SK-N-SH (cell line): Measurements from ENCODE around the gene PROSER3. TPM values are rescaled to one million over a fixed set of nuclear protein-coding genes. Genes with fewer than 3 reads are reported as not detected.

Experiments used
- CTCF ChIA-PET: fragments of 300-600, 350-600 bp; formaldehyde crosslinking; extraction: SDS; loops from one replicate; lab custom pipeline; 2021; lab: Yijun Ruan, JAX
- POLR2A ChIA-PET: fragments of 350-600 bp; sonication (Branson Sonifier 250); formaldehyde crosslinking; extraction: SDS; loops from one replicate; lab custom pipeline; 2020; ENCODE audit warnings: antibody characterized with exemption, inconsistent platforms; lab: Yijun Ruan, JAX
- DNase-seq: peaks from one replicate; pipeline ENCODE4 v3.0.0; 2012
- H2AFZ ChIP-seq: fragments of 200-600 bp; sonication (generic); 2 replicates; pipeline ENCODE4 v1.8.1; 2016; ENCODE audit warnings: antibody characterized with exemption, mild to moderate bottlenecking, low read depth
- H3F3A ChIP-seq: fragments of 200-600 bp; sonication (generic); replicated peaks from 2 replicates; pipeline ENCODE3; 2016; ENCODE audit warnings: antibody characterized with exemption, mild to moderate bottlenecking; ENCODE audit not compliant: insufficient read depth
- H3K27ac ChIP-seq, 2 experiments: fragments of 200-500 bp in 1 of 2; fragments of 200-600 bp in 1 of 2; sonication (Bioruptor generic) in 1 of 2; sonication (generic), shearing (Covaris generic) in 1 of 2; 2 replicates each; pipeline versions ENCODE4 v1.5.1 to v1.6.1; 2014 to 2016; ENCODE audit warnings: low read depth in 2 of 2, inconsistent platforms in 1 of 2, low read length in 1 of 2, mild to moderate bottlenecking in 1 of 2, mixed read lengths in 1 of 2
- H3K27me3 ChIP-seq: fragments of 200-600 bp; sonication (generic), shearing (Covaris generic); 2 replicates; pipeline ENCODE4 v1.6.1; 2016; ENCODE audit warnings: mixed run types; ENCODE audit not compliant: insufficient read depth
- H3K36me3 ChIP-seq, 2 experiments: fragments of 200-500 bp in 1 of 2; fragments of 200-600 bp in 1 of 2; sonication (Bioruptor generic) in 1 of 2; sonication (generic) in 1 of 2; replicated peaks in 1 of 2; 2 replicates each; pipeline versions ENCODE3 to v1.5.1; 2014 to 2016; ENCODE audit warnings: low read length in 1 of 2, mild to moderate bottlenecking in 1 of 2; ENCODE audit not compliant: insufficient read depth in 2 of 2, control insufficient read depth in 1 of 2
- H3K4me1 ChIP-seq, 2 experiments: fragments of 200-500 bp in 1 of 2; fragments of 200-600 bp in 1 of 2; sonication (Bioruptor generic) in 1 of 2; sonication (generic), shearing (Covaris generic) in 1 of 2; 2 replicates each; pipeline versions ENCODE4 v1.5.1 to v1.6.1; 2014 to 2016; ENCODE audit warnings: low read depth in 1 of 2, low read length in 1 of 2, mixed run types in 1 of 2; ENCODE audit not compliant: insufficient read depth in 2 of 2, control insufficient read depth in 1 of 2
- H3K4me2 ChIP-seq: fragments of 200-600 bp; sonication (generic), shearing (Covaris generic); 2 replicates; pipeline ENCODE4 v1.6.1; 2017; ENCODE audit warnings: mixed run types
- H3K4me3 ChIP-seq, 2 experiments: fragments of 200-500 bp in 1 of 2; fragments of 200-600 bp in 1 of 2; sonication (Bioruptor generic) in 1 of 2; sonication (generic), shearing (Covaris generic) in 1 of 2; 2 replicates each; pipeline versions ENCODE4 v1.5.1 to v1.8.1; 2014 to 2016; ENCODE audit warnings: low read depth in 2 of 2, inconsistent platforms in 1 of 2, low read length in 1 of 2, mild to moderate bottlenecking in 1 of 2, mixed read lengths in 1 of 2, moderate library complexity in 1 of 2
- H3K79me2 ChIP-seq: fragments of 200-600 bp; sonication (generic); 2 replicates; pipeline ENCODE4 v1.8.1; 2017; ENCODE audit warnings: mild to moderate bottlenecking; ENCODE audit not compliant: insufficient read depth
- H3K9ac ChIP-seq: fragments of 200-600 bp; sonication (generic); 2 replicates; pipeline ENCODE4 v1.6.1; 2017; ENCODE audit warnings: mixed run types
- H3K9me2 ChIP-seq: fragments of 200-600 bp; sonication (generic); 2 replicates; pipeline ENCODE4 v1.6.1; 2017; ENCODE audit warnings: mixed run types
- H3K9me3 ChIP-seq: fragments of 200-600 bp; sonication (generic); 2 replicates; pipeline ENCODE4 v1.6.1; 2017; ENCODE audit warnings: mixed run types, mild to moderate bottlenecking, moderate library complexity
- H4K20me1 ChIP-seq: fragments of 200-600 bp; sonication (generic); 2 replicates; pipeline ENCODE4 v1.6.1; 2017; ENCODE audit warnings: mild to moderate bottlenecking, mixed run types; ENCODE audit not compliant: insufficient read depth
- CHD2 ChIP-seq: fragments of 150-350 bp; IDR thresholded peaks from 2 replicates; pipeline ENCODE4 v1.6.1; 2018; ENCODE audit warnings: low read length; ENCODE audit not compliant: partially characterized antibody
- EZH2phosphoT487 ChIP-seq: fragments of 200-600 bp; sonication (generic); IDR thresholded peaks from 2 replicates; pipeline ENCODE4 v1.6.1; 2017; ENCODE audit warnings: low read depth, mixed run types, mild to moderate bottlenecking, antibody characterized with exemption, moderate library complexity, borderline replicate concordance
- FOSL2 ChIP-seq: IDR thresholded peaks from 2 replicates; pipeline ENCODE4 v1.4.0; 2012; ENCODE audit warnings: low read depth, mild to moderate bottlenecking, moderate library complexity, borderline replicate concordance
- FOXJ3 ChIP-seq: sonication (generic); formaldehyde crosslinking; IDR thresholded peaks from 2 replicates; pipeline ENCODE4 v1.5.1; 2020; ENCODE audit warnings: mild to moderate bottlenecking, missing genetic modification reagents
- GABPA ChIP-seq: IDR thresholded peaks from 2 replicates; pipeline ENCODE4 v1.4.0; 2012; ENCODE audit warnings: low read depth, mild to moderate bottlenecking
- MXI1 ChIP-seq: IDR thresholded peaks from 2 replicates; pipeline ENCODE4 v1.6.1; 2012; ENCODE audit warnings: mild to moderate bottlenecking, low read depth, low read length, improper control_type of control experiment
- NFIC ChIP-seq: IDR thresholded peaks from 2 replicates; pipeline ENCODE4 v1.4.0; 2012; ENCODE audit warnings: borderline replicate concordance
- POLR2AphosphoS5 ChIP-seq: IDR thresholded peaks from 2 replicates; pipeline ENCODE4 v1.6.1; 2012; ENCODE audit warnings: low read depth, low read length
- RCOR1 ChIP-seq: fragments of 150-350 bp; IDR thresholded peaks from 2 replicates; pipeline ENCODE4 v1.6.1; 2017; ENCODE audit warnings: antibody characterized with exemption, low read length
- RFX5 ChIP-seq: IDR thresholded peaks from 2 replicates; pipeline ENCODE4 v1.6.1; 2012; ENCODE audit warnings: mild to moderate bottlenecking, improper control_type of control experiment, low read length
- TAF1 ChIP-seq: IDR thresholded peaks from 2 replicates; pipeline ENCODE4 v1.6.1; 2012; ENCODE audit warnings: low read depth, mild to moderate bottlenecking, low read length, moderate library complexity, borderline replicate concordance
- TCF12 ChIP-seq: IDR thresholded peaks from 2 replicates; pipeline ENCODE4 v1.4.0; 2012
- WGBS: methylation state at CpG from one replicate; pipeline ENCODE4 v1.1.6; 2017; ENCODE audit warnings: low lambda C conversion rate; 5-methylcytosine and 5-hydroxymethylcytosine counted together
- polyA plus RNA-seq, 3 experiments: library from polyadenylated mRNA; depleted of rRNA; stranded (reverse); fragments of >200 nt; gene quantifications; 2 replicates each; pipeline ENCODE4 v1.2.3, GENCODE V29; 2012
- TF ChIP-seq, protein P1 (sequence below): fragments of 200-600 bp; sonication (generic); IDR thresholded peaks from 2 replicates; pipeline ENCODE4 v1.6.1; 2017; ENCODE audit warnings: antibody characterized with exemption, mild to moderate bottlenecking, moderate library complexity
- TF ChIP-seq, protein P2 (sequence below): fragments of 150-350 bp; IDR thresholded peaks from 2 replicates; pipeline ENCODE4 v1.6.1; 2016; ENCODE audit warnings: mild to moderate bottlenecking, low read depth, low read length
- TF ChIP-seq, protein P3 (sequence below): IDR thresholded peaks from 2 replicates; pipeline ENCODE4; 2012
- TF ChIP-seq, protein P4 (sequence below): IDR thresholded peaks from 2 replicates; pipeline ENCODE4 v1.4.0; 2012; ENCODE audit warnings: low read depth, borderline replicate concordance
- TF ChIP-seq, protein P5 (sequence below): IDR thresholded peaks from 2 replicates; pipeline ENCODE4 v1.4.0; 2012; ENCODE audit warnings: low read depth, borderline replicate concordance

The PROSER3 gene
- polyA plus RNA-seq, 1 of the 3 experiments (the other 2 are of a cell fraction) = 12.5 TPM

DNA sequence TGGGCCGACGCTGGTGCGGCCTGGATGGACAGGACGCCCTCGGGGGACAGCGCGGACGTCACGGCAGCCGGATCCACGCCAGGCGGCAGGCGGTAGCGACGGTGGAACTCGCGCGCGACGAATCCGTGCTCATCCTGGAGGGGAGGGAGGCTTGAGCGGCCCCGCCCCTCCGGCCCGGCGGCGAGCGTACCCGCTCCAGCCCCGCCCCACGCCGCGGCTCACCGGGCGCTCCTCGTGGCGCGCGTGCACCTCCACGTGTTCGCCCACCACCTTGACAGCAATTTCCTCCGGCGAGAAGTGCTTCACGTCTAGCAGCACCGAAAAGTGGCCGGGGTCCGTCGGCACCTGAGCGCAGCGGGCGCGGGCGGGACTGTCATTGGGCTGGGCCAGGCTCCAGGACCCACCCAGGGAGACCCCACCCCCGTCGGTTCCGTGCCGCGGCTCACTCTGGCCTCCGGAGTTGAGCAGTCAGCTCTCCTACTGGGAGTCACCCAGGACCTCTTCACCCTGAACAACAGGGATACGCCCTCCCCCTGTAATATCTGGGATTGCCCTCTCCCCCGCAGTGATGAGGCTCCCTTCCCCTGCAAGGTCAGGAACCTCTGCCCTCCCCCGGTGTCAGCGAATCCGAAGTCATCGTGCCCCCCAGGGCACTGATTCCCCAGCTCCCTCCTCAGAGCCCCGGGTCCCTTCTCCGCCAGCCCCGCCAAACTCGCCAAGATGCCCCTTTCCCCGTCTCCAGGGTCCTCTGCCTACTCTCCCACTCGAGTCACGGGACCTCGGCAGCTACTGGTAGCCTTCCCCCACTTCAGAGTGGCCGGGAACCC is 2.2 kb upstream of the PROSER3 start:
- ChIA-PET CTCF (interaction anchor here (0.9 kb wide), 1 partner anchor 64 kb away, joined by 4 read pairs; no protein-coding TSS in a partner anchor), POLR2A (no interaction called here)
- Histone ChIP-seq H4K20me1 (peaks cover 4% of the 10 kb centered on the region), H3K27me3 (no peaks in the 10 kb centered on the region), H3K9me3 (no peaks in the 10 kb centered on the region), H3K4me1 (peaks cover 7 to 19% of the 10 kb centered on the region in 2 experiments; a peak in 3 of 4 replicates), H2AFZ (no peak overlapping the region), H3K4me2 (no peak overlapping the region), H3K27ac (peak overlapping the region in 1 of 2 experiments; percentile 98; a peak in 2 of 4 replicates), H3F3A (peaks cover 10% of the 10 kb centered on the region), H3K79me2 (peaks cover 30% of the 10 kb centered on the region), H3K9me2 (no peaks in the 10 kb centered on the region), H3K9ac (no peak overlapping the region), H3K36me3 (peaks cover 13 to 32% of the 10 kb centered on the region in 2 experiments), H3K4me3 (no peak overlapping the region)
- no peak for DNase-seq
- 95% methylated on average over 46 of the region's 74 CpGs for WGBS
- no peak for TF ChIP-seq FOXJ3
- no peak for TF ChIP-seq CHD2
- TF ChIP-seq, protein P1, sequence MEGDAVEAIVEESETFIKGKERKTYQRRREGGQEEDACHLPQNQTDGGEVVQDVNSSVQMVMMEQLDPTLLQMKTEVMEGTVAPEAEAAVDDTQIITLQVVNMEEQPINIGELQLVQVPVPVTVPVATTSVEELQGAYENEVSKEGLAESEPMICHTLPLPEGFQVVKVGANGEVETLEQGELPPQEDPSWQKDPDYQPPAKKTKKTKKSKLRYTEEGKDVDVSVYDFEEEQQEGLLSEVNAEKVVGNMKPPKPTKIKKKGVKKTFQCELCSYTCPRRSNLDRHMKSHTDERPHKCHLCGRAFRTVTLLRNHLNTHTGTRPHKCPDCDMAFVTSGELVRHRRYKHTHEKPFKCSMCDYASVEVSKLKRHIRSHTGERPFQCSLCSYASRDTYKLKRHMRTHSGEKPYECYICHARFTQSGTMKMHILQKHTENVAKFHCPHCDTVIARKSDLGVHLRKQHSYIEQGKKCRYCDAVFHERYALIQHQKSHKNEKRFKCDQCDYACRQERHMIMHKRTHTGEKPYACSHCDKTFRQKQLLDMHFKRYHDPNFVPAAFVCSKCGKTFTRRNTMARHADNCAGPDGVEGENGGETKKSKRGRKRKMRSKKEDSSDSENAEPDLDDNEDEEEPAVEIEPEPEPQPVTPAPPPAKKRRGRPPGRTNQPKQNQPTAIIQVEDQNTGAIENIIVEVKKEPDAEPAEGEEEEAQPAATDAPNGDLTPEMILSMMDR = no peak
- TF ChIP-seq, protein P2, sequence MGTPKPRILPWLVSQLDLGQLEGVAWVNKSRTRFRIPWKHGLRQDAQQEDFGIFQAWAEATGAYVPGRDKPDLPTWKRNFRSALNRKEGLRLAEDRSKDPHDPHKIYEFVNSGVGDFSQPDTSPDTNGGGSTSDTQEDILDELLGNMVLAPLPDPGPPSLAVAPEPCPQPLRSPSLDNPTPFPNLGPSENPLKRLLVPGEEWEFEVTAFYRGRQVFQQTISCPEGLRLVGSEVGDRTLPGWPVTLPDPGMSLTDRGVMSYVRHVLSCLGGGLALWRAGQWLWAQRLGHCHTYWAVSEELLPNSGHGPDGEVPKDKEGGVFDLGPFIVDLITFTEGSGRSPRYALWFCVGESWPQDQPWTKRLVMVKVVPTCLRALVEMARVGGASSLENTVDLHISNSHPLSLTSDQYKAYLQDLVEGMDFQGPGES = no peak
- TF ChIP-seq FOSL2 = no peak
- TF ChIP-seq, protein P3, sequence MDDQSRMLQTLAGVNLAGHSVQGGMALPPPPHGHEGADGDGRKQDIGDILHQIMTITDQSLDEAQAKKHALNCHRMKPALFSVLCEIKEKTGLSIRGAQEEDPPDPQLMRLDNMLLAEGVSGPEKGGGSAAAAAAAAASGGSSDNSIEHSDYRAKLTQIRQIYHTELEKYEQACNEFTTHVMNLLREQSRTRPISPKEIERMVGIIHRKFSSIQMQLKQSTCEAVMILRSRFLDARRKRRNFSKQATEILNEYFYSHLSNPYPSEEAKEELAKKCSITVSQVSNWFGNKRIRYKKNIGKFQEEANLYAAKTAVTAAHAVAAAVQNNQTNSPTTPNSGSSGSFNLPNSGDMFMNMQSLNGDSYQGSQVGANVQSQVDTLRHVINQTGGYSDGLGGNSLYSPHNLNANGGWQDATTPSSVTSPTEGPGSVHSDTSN = no peak
- TF ChIP-seq RFX5 = no peak
- TF ChIP-seq RCOR1 = no peak
- no peak for TF ChIP-seq NFIC
- TF ChIP-seq POLR2AphosphoS5 = no peak
- TF ChIP-seq GABPA = no peak
- no peak for TF ChIP-seq TCF12
- TF ChIP-seq, protein P4, sequence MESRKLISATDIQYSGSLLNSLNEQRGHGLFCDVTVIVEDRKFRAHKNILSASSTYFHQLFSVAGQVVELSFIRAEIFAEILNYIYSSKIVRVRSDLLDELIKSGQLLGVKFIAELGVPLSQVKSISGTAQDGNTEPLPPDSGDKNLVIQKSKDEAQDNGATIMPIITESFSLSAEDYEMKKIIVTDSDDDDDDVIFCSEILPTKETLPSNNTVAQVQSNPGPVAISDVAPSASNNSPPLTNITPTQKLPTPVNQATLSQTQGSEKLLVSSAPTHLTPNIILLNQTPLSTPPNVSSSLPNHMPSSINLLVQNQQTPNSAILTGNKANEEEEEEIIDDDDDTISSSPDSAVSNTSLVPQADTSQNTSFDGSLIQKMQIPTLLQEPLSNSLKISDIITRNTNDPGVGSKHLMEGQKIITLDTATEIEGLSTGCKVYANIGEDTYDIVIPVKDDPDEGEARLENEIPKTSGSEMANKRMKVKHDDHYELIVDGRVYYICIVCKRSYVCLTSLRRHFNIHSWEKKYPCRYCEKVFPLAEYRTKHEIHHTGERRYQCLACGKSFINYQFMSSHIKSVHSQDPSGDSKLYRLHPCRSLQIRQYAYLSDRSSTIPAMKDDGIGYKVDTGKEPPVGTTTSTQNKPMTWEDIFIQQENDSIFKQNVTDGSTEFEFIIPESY = no peak
- no peak for TF ChIP-seq TAF1
- no peak for TF ChIP-seq EZH2phosphoT487
- TF ChIP-seq, protein P5, sequence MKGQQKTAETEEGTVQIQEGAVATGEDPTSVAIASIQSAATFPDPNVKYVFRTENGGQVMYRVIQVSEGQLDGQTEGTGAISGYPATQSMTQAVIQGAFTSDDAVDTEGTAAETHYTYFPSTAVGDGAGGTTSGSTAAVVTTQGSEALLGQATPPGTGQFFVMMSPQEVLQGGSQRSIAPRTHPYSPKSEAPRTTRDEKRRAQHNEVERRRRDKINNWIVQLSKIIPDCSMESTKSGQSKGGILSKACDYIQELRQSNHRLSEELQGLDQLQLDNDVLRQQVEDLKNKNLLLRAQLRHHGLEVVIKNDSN = no peak
- TF ChIP-seq MXI1 = no peak
